Epidermal melanocyte (primary cell): ENCODE measurements around the gene PXYLP1.

Source experiments
- DNase-seq: peaks from one replicate; pipeline ENCODE4 v3.0.0; 2011; ENCODE audit warnings: low spot score; ENCODE audit not compliant: insufficient read length

The PXYLP1 gene

GRCh38 chr3:141272906-141273662, 41.5 kb downstream of the PXYLP1 start:
- no peak for DNase-seq

GRCh38 chr3:141273700-141274410, 42.2 kb downstream of the PXYLP1 start:
- no peak for DNase-seq

- no peak for DNase-seq
Observed at GRCh38 chr3:141274411-141275031, 42.9 kb downstream of the PXYLP1 start.

GRCh38 chr3:141275032-141275422, 43.4 kb downstream of the PXYLP1 start:
- DNase-seq: no peak

GRCh38 chr3:141275511-141275910, 43.9 kb downstream of the PXYLP1 start:
- DNase-seq: no peak

GRCh38 chr3:141275973-141276372, 44.3 kb downstream of the PXYLP1 start:
- no peak for DNase-seq

- no peak for DNase-seq
Observed at GRCh38 chr3:141276398-141276797, 44.8 kb downstream of the PXYLP1 start.

GRCh38 chr3:141277451-141277850, 45.8 kb downstream of the PXYLP1 start:
- no peak for DNase-seq

GRCh38 chr3:141278196-141279076, 46.8 kb downstream of the PXYLP1 start:
- DNase-seq: no peak

- DNase-seq: no peak
Observed at GRCh38 chr3:141279077-141279967, 47.7 kb downstream of the PXYLP1 start.

- peak; percentile 43 for DNase-seq
Observed at GRCh38 chr3:141280086-141280485, 48.5 kb downstream of the PXYLP1 start.

GRCh38 chr3:141280690-141281089, 49.1 kb downstream of the PXYLP1 start:
- DNase-seq: no peak

- DNase-seq: no peak
Observed at GRCh38 chr3:141285570-141285969, 53.9 kb downstream of the PXYLP1 start.

GRCh38 chr3:141286856-141287255, 55.2 kb downstream of the PXYLP1 start:
- no peak for DNase-seq

- no peak for DNase-seq
Observed at GRCh38 chr3:141287326-141287725, 55.7 kb downstream of the PXYLP1 start.

- no peak for DNase-seq
Observed at GRCh38 chr3:141288336-141288990, 56.8 kb downstream of the PXYLP1 start.

GRCh38 chr3:141289228-141289772, 57.7 kb downstream of the PXYLP1 start:
- DNase-seq: no peak

- DNase-seq: no peak
Observed at GRCh38 chr3:141291559-141292355, 60.1 kb downstream of the PXYLP1 start.
